Activated naive CD4-positive, alpha-beta T cell treated with anti-CD3 and anti-CD28 coated beads, Interleukin-2, amount 10 ng/mL, durations not matched to agents 7 days and 5 days (primary cell): ENCODE measurements around the gene SPNS3.
A peak's percentile ranks its signal among the peaks of the same experiment; 100 is the strongest.

Experiments
- CTCF ChIA-PET: fragments of 350-600 bp; sonication (Branson Sonifier 250); formaldehyde crosslinking; loops from one replicate; lab custom pipeline; 2021; ENCODE audit warnings: antibody characterized with exemption; lab: Charles Lee
- DNase-seq: peaks from one replicate; pipeline ENCODE4 v3.0.0-alpha.2; 2020
- H3K27ac Mint-ChIP-seq: one replicate; pipeline ENCODE4 v1.8.0; 2021; ENCODE audit warnings: mild to moderate bottlenecking, moderate library complexity, mixed read lengths
- H3K27me3 Mint-ChIP-seq: one replicate; pipeline ENCODE4 v1.8.0; 2021; ENCODE audit warnings: mild to moderate bottlenecking, mixed read lengths
- H3K36me3 Mint-ChIP-seq: one replicate; pipeline ENCODE4 v1.8.0; 2021; ENCODE audit warnings: mixed read lengths
- H3K4me1 Mint-ChIP-seq: one replicate; pipeline ENCODE4 v1.8.0; 2021; ENCODE audit warnings: mixed read lengths
- H3K4me3 Mint-ChIP-seq: one replicate; pipeline ENCODE4 v1.8.0; 2021; ENCODE audit warnings: mild to moderate bottlenecking, moderate library complexity, mixed read lengths
- H3K9me3 Mint-ChIP-seq: one replicate; pipeline ENCODE4 v1.8.0; 2021; ENCODE audit warnings: mixed read lengths

The SPNS3 gene

DNA sequence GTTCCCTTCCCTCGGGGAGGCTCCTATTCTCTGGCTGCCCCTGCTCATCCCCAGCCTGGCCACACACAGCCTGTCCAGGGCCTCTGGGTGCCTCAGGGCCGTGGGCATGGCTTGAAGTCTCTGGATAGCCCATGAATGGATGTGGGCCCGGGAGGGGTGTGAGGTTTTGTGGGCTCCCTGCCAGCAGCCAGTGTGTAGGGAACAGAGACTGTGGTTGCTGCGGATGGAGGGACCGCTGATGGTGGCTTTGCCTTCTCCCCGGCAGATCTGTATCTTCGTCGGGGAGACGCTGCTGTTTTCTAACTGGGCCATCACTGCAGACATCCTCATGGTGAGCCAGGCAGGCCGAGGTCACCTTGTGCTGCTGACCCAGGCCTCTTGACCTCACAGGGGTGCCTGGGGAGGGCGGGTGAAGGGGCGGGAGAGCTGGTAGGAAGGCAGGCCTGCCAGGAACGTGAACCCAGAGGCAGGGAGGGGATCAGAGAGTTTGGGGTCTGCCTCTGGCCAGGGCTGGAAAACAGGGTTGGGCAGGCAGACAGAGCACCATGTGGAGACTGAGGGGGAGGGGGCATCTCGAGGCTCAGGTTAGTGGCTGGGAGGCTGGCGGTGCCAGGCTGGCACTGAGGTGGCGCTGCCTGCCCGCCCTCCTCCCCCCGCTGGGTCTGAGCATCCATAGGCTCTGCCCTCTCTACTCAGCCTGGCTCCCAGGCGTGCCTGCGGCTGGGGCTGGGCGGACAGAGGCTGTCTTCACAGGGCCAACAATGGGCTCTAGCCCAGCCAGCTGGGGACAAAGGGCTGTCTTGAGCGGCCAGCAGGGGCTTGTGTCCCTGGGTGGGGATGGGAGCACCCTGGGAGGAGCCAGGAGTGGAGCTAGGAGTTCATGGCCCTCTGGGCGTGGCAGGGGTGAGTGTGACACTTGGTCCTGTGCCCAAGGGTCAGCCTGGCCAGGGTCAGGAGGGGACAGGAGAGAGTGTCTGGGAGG, 100.1 kb downstream of the SPNS3 start:
- H3K27me3 Mint-ChIP-seq = peaks cover 44% of the 10 kb centered on the region
- peak overlapping the region; percentile 33 for H3K27ac Mint-ChIP-seq
- H3K4me1 Mint-ChIP-seq = no peaks in the 10 kb centered on the region
- CTCF ChIA-PET = interaction anchor here (0.5 kb wide), 1 partner anchor 39 kb away, joined by 3 read pairs; no protein-coding TSS in a partner anchor
- H3K4me3 Mint-ChIP-seq = no peak overlapping the region
- DNase-seq = no peak
- no peaks in the 10 kb centered on the region for H3K9me3 Mint-ChIP-seq
- H3K36me3 Mint-ChIP-seq = no peaks in the 10 kb centered on the region

DNA sequence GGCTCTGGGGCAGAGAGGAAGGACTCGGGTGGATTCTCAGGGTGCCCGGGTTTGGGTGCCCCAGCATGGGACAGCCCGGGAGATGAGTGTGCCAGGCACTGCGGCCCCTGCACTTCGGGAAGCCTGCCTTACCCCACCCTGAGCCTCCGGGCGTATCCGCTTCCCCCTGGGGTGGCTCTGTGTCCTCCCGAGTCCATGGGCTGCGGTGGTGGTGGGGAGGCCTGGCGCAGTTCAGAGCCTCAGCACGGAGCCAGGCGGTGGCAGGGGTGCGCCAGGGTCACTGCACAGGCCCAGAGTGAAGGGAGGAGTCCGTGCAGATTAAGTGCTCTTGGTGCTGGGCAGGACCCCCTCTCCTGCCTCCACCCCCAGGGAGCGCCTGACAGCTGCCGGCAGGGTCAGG, 100.8 kb downstream of the SPNS3 start:
- no peaks in the 10 kb centered on the region for H3K36me3 Mint-ChIP-seq
- CTCF ChIA-PET = interaction anchor here (0.5 kb wide), 1 partner anchor 38 kb away, joined by 3 read pairs; no protein-coding TSS in a partner anchor
- H3K27ac Mint-ChIP-seq = no peak overlapping the region
- peaks cover 40% of the 10 kb centered on the region for H3K27me3 Mint-ChIP-seq
- H3K4me1 Mint-ChIP-seq = no peaks in the 10 kb centered on the region
- H3K9me3 Mint-ChIP-seq = no peaks in the 10 kb centered on the region
- no peak for DNase-seq
- H3K4me3 Mint-ChIP-seq = no peak overlapping the region

DNA sequence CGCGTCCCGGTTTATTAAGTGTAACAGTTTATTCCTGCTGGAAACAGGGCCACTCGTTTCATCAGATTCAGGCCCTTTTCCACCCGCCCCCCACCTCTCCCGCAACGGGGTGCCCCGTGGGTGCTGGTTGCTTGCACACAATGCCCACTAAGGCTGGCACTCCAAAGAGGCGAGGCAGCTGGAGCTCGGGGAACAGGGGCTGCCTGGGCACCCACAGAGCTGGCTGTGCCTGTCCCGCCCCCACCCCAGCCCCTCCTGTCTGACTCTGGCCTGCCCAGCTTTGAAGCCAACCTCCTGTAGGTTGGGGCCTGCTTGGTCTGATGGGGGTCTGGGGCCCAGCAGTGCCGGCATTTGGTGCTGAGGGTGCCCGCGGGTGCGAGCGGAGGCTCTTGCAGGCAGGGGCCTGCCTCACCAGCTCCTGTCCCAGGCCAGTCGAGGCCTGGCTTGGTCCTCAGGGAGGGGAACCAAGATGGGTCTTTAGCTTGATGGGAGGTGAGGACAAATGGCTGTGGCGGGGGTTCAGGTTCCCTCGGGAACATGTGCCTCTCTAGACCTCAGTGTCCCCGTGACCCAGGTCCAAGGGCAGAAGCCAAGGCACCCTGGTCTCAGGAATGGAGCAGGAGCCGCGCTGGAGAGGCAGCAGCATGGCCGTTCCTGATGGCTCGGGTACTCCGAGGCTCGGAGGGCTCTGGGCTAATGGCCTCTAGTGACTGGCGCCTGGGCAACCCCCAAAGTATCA, 101.4 kb downstream of the SPNS3 start:
- CTCF ChIA-PET = no interaction called here
- DNase-seq = no peak
- Mint-ChIP-seq H3K27me3 (peaks cover 36% of the 10 kb centered on the region), H3K9me3 (no peaks in the 10 kb centered on the region), H3K4me1 (no peaks in the 10 kb centered on the region), H3K36me3 (no peaks in the 10 kb centered on the region), H3K27ac (no peak overlapping the region), H3K4me3 (no peak overlapping the region)

DNA sequence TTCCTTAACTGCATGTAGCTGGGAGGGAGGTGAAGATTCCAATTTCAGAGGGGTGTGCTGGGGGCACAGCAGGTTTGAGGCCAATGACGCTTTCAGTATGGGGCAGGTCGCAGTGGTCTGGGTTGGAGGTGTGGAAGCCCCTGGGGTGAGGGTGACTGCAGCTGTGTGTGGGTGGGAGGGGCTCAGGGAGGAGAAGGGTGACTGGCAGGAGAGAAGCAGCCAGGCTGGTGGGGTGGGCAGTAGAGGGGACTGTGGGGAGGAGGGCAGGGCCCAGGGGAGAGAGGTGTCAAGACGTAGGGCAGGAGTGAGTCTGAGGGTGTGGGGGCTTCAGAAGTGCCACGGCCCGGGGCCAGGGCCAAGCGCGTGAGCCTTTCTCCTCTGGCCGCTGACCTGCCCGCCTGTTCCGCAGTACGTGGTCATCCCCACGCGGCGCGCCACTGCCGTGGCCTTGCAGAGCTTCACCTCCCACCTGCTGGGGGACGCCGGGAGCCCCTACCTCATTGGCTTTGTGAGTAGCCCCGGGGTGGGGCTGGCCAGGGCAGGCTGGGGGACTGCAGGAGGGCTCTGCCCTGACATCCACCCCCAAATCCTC, 102.0 kb downstream of the SPNS3 start:
- H3K27ac Mint-ChIP-seq = no peak overlapping the region
- no peak for DNase-seq
- no peaks in the 10 kb centered on the region for H3K4me1 Mint-ChIP-seq
- no peak overlapping the region for H3K4me3 Mint-ChIP-seq
- H3K9me3 Mint-ChIP-seq = no peaks in the 10 kb centered on the region
- H3K36me3 Mint-ChIP-seq = no peaks in the 10 kb centered on the region
- peaks cover 29% of the 10 kb centered on the region for H3K27me3 Mint-ChIP-seq
- CTCF ChIA-PET = no interaction called here

DNA sequence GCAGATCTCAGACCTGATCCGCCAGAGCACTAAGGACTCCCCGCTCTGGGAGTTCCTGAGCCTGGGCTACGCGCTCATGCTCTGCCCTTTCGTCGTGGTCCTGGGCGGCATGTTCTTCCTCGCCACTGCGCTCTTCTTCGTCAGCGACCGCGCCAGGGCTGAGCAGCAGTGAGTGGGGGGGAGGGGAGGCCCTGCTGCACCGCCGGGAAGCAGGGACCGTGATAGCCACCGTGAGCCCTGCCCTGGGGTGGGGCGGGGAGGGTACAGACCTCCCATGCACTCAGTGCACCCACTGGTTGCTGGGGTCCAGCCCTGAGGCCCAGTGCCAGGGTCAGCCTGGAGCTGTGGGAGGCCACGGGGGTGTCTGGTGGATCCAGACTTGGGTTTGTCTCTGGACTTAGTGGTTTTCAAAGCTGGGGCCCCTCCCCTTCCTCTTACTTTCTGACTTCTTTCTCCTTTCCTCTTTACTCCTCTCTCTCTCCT, 102.6 kb downstream of the SPNS3 start:
- Mint-ChIP-seq H3K4me3 (no peak overlapping the region), H3K4me1 (no peaks in the 10 kb centered on the region), H3K27me3 (peaks cover 23% of the 10 kb centered on the region), H3K27ac (no peak overlapping the region), H3K36me3 (peaks cover under 1% of the 10 kb centered on the region), H3K9me3 (no peaks in the 10 kb centered on the region)
- no peak for DNase-seq
- CTCF ChIA-PET = interaction anchor here (0.6 kb wide), 1 partner anchor 106 kb away, joined by 3 read pairs; no protein-coding TSS in a partner anchor

DNA sequence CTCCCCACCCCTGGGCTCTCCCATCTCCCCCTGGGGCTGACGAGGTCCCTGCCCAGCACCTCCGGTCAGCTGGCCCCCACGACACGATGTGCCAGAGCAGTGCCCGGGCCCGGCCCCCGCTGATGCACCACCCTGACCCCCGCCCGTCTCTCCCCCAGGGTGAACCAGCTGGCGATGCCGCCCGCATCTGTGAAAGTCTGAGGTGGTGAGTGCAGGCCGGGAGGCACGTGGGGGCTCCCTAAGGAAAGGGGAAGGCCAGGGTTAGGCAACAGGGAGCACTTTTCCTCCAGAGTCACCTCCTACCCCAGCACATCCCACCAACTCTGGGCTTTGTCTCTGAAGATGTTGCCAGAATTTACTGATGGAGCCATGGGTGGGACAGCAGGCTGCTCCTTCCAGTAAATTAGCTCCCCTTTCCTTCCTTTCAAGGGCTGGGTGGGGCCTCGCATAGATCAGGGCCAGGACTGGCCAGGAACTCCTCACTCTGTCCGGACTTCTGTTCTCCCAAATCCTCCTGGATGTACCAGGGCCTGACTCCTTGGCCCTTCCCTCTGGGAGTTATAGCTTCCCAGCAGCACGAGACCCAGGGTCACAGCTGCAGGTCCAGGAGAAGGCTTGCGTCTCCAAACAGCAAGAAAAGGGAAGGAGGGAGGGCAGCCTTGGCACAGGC, 103.1 kb downstream of the SPNS3 start:
- peaks cover 3% of the 10 kb centered on the region for H3K36me3 Mint-ChIP-seq
- H3K9me3 Mint-ChIP-seq = no peaks in the 10 kb centered on the region
- no peak overlapping the region for H3K4me3 Mint-ChIP-seq
- CTCF ChIA-PET = interaction anchor here (0.6 to 1.4 kb wide), 2 partner anchors 30 to 106 kb away, joined by 3 read pairs; no protein-coding TSS in a partner anchor
- peak overlapping the region; percentile 52 for H3K27ac Mint-ChIP-seq
- H3K4me1 Mint-ChIP-seq = no peaks in the 10 kb centered on the region
- DNase-seq = no peak
- peaks cover 21% of the 10 kb centered on the region for H3K27me3 Mint-ChIP-seq
